Panc1 (cell line): Measurements from ENCODE around the gene VAMP2. TPM values are rescaled to one million over a fixed set of nuclear protein-coding genes. Genes with fewer than 3 reads are reported as not detected.

Experiments used
- ATAC-seq: fragments of 200-7000 bp; cut with Tn5 transposase; 2 replicates; pipeline ENCODE4 v1.9.1; 2020; ENCODE audit warnings: mild to moderate bottlenecking, moderate library complexity
- BruUV-seq: library from RNA; stranded (reverse); fragments of 400-500 nt; replicated peaks from 2 replicates; lab custom pipeline; 2021; lab: Mats Ljungman, UMichigan
- CTCF ChIA-PET: fragments of 300-600 bp; sonication (Branson Sonifier 250); formaldehyde crosslinking; loops from one replicate; lab custom pipeline; 2022; ENCODE audit warnings: antibody characterized with exemption; lab: Charles Lee
- POLR2A ChIA-PET: fragments of 300-600 bp; sonication (Branson Sonifier 250); formaldehyde crosslinking; loops from one replicate; lab custom pipeline; 2022; ENCODE audit warnings: antibody characterized with exemption; lab: Charles Lee
- DNase-seq: peaks from one replicate; pipeline ENCODE4 v3.0.0-alpha.2; 2010; ENCODE audit warnings: low read depth, low spot score
- H3K27ac ChIP-seq: 2 replicates; pipeline ENCODE4 v1.5.1; 2011; ENCODE audit warnings: mild to moderate bottlenecking, low read length, inconsistent platforms
- H3K27me3 ChIP-seq: fragments of 200-500 bp; sonication (Bioruptor generic); 2 replicates; pipeline ENCODE4 v1.6.0; 2014; ENCODE audit warnings: low read length, inconsistent platforms; ENCODE audit not compliant: control insufficient read depth, insufficient read depth
- H3K36me3 ChIP-seq: fragments of 200-500 bp; sonication (Bioruptor generic); 2 replicates; pipeline ENCODE4 v1.5.1; 2014; ENCODE audit warnings: inconsistent platforms, mild to moderate bottlenecking, low read length, moderate library complexity; ENCODE audit not compliant: control insufficient read depth, insufficient read depth
- H3K4me1 ChIP-seq: 2 replicates; pipeline ENCODE4 v1.5.1; 2011; ENCODE audit warnings: inconsistent platforms, mild to moderate bottlenecking, low read length, moderate library complexity; ENCODE audit not compliant: control insufficient read depth, insufficient read depth
- H3K4me3 ChIP-seq, 2 experiments: 2 replicates each; pipeline ENCODE4 v1.5.1; 2011 to 2012; ENCODE audit warnings: low read depth in 2 of 2, low read length in 2 of 2, mild to moderate bottlenecking in 2 of 2, inconsistent platforms in 1 of 2, moderate library complexity in 1 of 2
- H3K9me3 ChIP-seq: fragments of 200-500 bp; sonication (Bioruptor generic); 2 replicates; pipeline ENCODE4 v1.5.1; 2014; ENCODE audit warnings: low read depth, mild to moderate bottlenecking, inconsistent platforms, low read length, moderate library complexity; ENCODE audit not compliant: control insufficient read depth, insufficient read depth
- CTCF ChIP-seq: fragments of 450-650 bp; IDR thresholded peaks from 2 replicates; pipeline ENCODE4 v1.5.1; 2017; ENCODE audit warnings: mild to moderate bottlenecking
- POLR2AphosphoS5 ChIP-seq: IDR thresholded peaks from 2 replicates; pipeline ENCODE4 v1.6.1; 2012; ENCODE audit warnings: mild to moderate bottlenecking, low read depth, low read length, moderate library complexity
- REST ChIP-seq, 2 experiments: IDR thresholded peaks; 2 replicates each; pipeline ENCODE4 v1.6.1; 2011 to 2012; ENCODE audit warnings: low read depth in 2 of 2, control low read depth in 1 of 2, low read length in 1 of 2, mild to moderate bottlenecking in 1 of 2, moderate library complexity in 1 of 2; ENCODE audit not compliant: insufficient read depth in 1 of 2
- SIN3A ChIP-seq: IDR thresholded peaks from 2 replicates; pipeline ENCODE4 v1.6.1; 2012; ENCODE audit warnings: low read depth, mild to moderate bottlenecking, low read length, moderate library complexity, borderline replicate concordance; ENCODE audit not compliant: insufficient read depth
- TCF7L2 ChIP-seq: IDR thresholded peaks from 2 replicates; pipeline ENCODE4 v1.6.1; 2011; ENCODE audit warnings: mild to moderate bottlenecking, low read depth, low read length, inconsistent platforms
- in situ Hi-C: cut with HindIII; loops from 2 replicates; pipeline ENCODE4 v1.10.0; 2016; ENCODE audit warnings: low sequenced_read_pairs, low pct_unique_long_range_greater_than_20kb
- intact Hi-C: fragments of 100-400 bp; cut with micrococcal nuclease; formaldehyde crosslinking; loops from one replicate; pipeline ENCODE4 v1.10.0; 2022; ENCODE audit not compliant: unreplicated experiment
- total RNA-seq: library from RNA; stranded (reverse); gene quantifications from one replicate; pipeline ENCODE4 v1.2.1, GENCODE V29; 2021; ENCODE audit not compliant: unreplicated experiment

The VAMP2 gene
- total RNA-seq, 1 experiment from 2014 or later: 28.6 TPM

- ATAC-seq (no peak), DNase-seq (no peak)
- intact Hi-C loops (loop anchor here (10.0 kb wide), 1 partner anchor 102 kb away; no protein-coding TSS in a partner anchor), in situ Hi-C loops (no loop called here)
- H3K9me3 ChIP-seq: no peaks in the 10 kb centered on the region
- H3K27me3 ChIP-seq: no peaks in the 10 kb centered on the region
- peak overlapping the region; percentile 65 for H3K27ac ChIP-seq
- TSS peak; percentile 69 for BruUV-seq
- H3K4me3 ChIP-seq: peak overlapping the region; percentile 60 to 92
- H3K36me3 ChIP-seq: no peaks in the 10 kb centered on the region
- CTCF ChIA-PET: interaction anchor here (0.5 kb wide), 1 partner anchor 271 kb away, joined by 3 read pairs; no protein-coding TSS in a partner anchor
- POLR2A ChIA-PET: no interaction called here
- peaks cover 7% of the 10 kb centered on the region for H3K4me1 ChIP-seq
- TF ChIP-seq REST (IDR thresholded peaks at IDR 0.05; ENCODE audit: insufficient read depth in 1 of 2, low read depth in 2 of 2, low read length in 1 of 2) (no peak), TCF7L2 (no peak), CTCF (no peak), POLR2AphosphoS5 (no peak), SIN3A (no peak)
These were observed 39.6 kb downstream of the VAMP2 start for GRCh38 chr17:8122924-8123694.

- H3K27ac ChIP-seq: peak overlapping the region; percentile 65; the same call in 1 of the 2 replicates
- CTCF ChIA-PET: interaction anchor here (0.5 to 0.7 kb wide), 2 partner anchors 39 to 272 kb away, joined by 3 read pairs; no protein-coding TSS in a partner anchor
- TF ChIP-seq SIN3A (no peak), TCF7L2 (no peak), CTCF (no peak), REST (IDR thresholded peaks at IDR 0.05; ENCODE audit: insufficient read depth in 1 of 2, low read depth in 2 of 2, low read length in 1 of 2) (no peak), POLR2AphosphoS5 (no peak)
- no peak for DNase-seq
- H3K36me3 ChIP-seq: no peaks in the 10 kb centered on the region
- no TSS peak for BruUV-seq
- POLR2A ChIA-PET: no interaction called here
- peak overlapping the region; percentile 60 to 92 for H3K4me3 ChIP-seq
- H3K27me3 ChIP-seq: no peaks in the 10 kb centered on the region
- in situ Hi-C loops: no loop called here
- no peak for ATAC-seq
- H3K4me1 ChIP-seq: peaks cover 7% of the 10 kb centered on the region
- no peaks in the 10 kb centered on the region for H3K9me3 ChIP-seq
- intact Hi-C loops: loop anchor here (10.0 kb wide), 1 partner anchor 102 kb away; no protein-coding TSS in a partner anchor
These were observed 40.3 kb downstream of the VAMP2 start for GRCh38 chr17:8122422-8122923.
